HG03095 (cell line): ENCODE results near the gene KRTAP12-2.
"Not testable (repeated sequence)": the region's sequence is repeated elsewhere in the genome, so short reads cannot be mapped to it uniquely, and the experiment has no call there.

Source experiments
- ATAC-seq: cut with Tn5 transposase; IDR thresholded peaks from one replicate; pipeline ENCODE4 v1.9.1; 2021; ENCODE audit warnings: moderate library complexity; ENCODE audit not compliant: unreplicated experiment

KRTAP12-2 gene

DNA sequence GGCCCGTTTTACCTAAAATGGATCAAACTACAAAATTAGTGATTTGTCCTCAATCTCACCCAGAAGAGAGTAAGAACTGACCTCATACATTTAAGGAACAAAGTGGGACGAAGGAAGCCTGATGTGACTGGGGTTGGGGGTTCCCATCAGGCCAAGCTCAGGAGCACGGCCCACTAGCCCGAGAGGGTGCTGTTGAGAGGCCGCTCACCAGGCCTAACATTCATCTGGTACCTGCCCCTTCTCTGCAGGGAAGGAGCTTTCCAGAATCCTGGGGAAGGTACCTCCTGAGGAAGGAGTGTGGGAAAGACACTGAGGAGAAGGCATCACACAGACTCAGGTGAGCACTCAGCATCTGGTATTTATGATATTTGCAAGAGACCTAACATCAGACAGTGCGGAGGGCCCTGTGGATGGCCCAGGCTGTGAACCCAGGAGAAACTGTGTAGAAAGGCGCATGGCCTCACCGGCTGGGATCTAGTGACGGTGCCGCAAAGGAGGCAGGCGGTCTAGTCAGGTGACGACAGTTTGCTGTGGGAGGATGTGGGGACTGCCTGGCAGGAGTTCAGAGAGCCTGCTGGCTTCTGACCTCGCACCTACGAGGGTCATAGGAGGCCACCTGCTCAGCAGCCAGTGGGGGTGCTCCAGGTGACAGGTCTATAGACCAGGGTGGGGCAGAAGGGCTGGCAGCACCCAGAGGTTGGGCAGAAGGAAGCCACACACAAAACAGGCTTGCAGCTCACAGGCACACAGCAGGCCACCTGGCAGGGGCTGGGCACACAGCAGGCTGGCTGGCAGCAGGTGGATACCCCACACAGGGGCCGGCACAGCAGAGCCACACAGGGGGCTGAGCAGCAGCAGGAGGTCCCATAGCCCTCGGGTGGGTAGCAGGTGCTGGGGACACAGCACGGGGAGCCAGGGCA, 12.8 kb downstream of the KRTAP12-2 start:
- ATAC-seq: no peak

DNA sequence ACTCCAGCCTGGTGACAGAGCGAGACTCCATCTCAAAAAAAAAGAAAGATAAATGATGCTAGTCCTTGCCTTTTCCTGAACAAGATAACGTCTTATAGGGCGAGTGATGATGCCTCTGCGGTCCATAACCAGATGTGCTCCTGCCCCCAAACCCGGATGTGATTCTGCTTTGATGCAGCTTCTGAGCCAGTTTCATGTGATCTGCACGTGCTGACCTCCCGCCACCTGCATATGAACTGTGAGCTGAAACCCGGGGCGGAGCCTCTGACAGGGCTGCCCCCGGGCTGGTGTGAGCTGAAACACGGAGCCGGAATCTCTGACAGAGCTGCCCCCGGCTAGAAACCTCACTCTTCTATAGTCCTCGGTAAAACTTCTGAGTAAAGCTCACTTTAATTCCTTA, 13.6 kb downstream of the KRTAP12-2 start:
- no peak for ATAC-seq

DNA sequence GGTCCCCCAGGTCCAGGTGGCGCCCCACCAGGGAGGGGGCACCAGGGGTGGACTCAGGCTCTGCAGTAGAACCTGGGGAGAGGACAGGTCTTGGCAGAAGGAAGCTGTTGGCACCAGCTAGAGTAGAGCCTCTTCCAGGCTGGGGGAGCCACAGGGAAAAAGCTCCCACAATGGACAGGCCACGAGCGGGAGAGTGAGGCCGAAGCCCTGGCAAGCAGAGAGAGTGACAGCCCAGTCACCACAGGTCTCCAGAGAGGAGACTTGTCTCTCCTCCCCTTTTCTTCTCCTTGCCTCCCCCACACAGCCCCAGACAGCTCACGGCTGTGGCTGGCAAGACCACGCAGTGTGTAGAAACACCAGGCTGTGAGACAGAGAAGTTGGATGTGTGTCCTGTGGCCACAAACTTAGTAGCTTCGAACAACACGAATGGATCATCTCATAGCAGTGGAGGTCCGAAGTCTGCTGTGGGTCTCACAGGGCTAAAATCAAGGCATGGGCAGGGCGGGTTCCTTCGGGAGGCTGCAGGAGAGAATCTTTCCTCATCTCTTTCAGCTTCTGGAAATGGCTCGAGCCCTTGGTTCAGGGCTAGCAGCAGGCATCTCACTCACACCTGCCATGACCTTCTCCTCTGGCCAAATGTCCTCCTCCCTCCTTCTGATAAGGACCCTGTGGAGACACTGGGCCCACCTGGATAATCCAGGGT, 15.6 kb downstream of the KRTAP12-2 start:
- no peak for ATAC-seq

DNA sequence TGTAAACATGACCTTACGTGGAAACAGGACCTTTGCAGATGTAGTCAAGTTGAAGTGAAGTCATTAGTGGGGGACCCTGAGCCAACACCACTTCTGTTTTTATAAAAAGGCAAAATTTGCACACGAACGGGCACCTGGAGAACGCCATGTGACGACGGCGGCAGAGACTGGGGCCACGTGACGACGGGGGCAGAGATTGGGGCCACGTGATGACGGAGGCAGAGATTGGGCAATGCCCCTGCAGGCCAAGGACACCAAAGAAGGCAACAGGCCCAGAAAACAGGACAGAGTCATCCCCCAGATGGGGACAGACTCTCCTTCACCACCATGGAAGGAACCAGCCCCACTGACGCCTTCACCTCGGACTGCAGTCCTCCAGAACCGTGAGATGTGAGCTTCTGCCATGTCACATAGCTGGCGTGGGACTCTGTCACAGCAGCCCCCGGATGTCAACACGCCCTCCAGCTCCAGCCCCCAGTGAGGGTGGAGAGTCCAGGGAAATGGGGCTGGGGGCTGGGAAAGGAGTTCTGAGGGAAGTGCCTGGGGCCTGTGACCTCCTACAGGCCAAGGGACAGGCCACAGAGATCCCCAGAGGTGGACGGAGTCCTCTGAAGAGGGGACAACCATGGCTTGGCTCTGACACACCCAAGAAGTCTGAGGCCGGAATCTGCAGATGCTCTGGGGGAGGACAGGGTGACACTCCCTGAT, 16.3 kb downstream of the KRTAP12-2 start:
- ATAC-seq: no peak

DNA sequence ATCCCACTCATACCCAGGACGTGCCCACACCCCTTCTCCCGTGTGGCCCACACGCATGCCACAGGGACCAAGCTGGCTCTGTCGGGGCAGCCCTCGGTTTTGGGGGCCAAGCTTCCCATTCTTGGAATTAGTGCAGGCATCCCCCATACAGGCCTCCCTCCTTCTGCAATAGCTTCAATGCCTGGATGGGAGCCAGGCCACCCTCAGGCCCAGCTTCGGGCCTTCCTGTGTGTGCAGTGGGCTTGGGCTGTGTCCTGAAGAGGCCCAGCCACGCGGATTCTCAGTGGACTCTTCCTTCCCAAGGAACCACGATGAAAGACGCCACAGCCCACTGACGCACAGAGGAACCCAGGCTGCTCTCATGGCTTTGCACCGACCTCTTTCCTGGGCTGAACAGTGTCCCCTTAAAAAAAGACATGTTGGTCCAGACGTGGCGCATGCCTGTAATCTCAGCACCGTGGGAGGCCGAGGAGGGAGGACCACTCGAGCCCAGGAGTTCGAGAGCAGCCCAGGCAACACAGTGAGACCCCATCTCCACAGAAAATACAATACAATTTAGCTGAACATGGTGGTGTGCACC, 17.1 kb downstream of the KRTAP12-2 start:
- no peak for ATAC-seq

DNA sequence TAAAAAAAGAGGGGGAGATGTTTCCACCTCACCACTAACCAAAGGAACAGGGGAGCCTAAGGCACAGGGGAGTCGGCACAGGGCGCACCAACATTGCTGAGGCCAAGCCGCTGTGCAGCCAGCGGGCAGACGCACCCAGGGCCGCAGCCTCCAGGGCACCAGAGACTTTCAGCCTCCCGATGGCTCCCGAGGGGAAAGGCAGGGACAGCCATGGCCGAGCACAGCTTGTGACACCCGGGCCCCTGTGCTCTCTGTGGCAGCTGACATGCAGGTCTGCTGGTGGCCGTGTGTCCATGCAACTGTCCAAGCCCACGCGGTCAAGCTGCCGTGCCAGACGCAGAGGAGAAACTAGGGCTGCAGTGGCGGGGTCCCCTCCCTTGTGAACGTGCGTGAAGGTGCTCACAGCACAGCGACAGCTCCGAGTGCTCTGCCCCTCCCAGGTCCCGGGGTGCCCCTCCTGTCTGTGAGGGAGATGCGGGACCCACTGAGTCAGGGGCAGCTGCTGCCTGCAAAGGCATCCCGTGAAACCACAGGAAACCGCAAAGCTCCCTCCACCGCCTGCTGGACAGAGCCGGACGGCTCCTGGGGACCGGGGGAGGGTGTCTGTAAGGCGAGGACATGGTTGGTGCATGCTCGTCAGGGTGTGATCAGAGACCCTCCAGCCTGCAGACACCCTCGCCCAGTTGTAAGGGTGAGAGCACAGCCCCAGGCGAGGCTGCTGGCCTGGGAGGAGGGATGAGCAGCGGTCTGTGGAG, 18.0 kb downstream of the KRTAP12-2 start:
- ATAC-seq: no peak

DNA sequence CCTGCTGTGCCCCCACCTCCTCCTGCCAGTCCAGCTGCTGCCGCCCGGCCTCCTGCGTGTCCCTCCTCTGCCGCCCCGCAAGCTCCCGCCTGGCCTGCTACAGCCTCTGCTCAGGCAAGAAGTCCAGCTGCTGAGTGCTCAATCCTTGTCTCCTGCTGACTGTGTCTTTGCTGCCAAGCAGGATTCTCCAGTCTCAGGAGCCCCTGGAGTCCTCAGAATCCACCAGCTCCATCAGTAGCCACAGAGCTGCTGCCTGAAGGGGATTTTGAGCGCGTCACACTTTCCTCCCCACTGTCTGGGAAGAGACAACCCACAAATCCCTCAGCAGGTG, 19.5 kb downstream of the KRTAP12-2 start:
- ATAC-seq: no peak

DNA sequence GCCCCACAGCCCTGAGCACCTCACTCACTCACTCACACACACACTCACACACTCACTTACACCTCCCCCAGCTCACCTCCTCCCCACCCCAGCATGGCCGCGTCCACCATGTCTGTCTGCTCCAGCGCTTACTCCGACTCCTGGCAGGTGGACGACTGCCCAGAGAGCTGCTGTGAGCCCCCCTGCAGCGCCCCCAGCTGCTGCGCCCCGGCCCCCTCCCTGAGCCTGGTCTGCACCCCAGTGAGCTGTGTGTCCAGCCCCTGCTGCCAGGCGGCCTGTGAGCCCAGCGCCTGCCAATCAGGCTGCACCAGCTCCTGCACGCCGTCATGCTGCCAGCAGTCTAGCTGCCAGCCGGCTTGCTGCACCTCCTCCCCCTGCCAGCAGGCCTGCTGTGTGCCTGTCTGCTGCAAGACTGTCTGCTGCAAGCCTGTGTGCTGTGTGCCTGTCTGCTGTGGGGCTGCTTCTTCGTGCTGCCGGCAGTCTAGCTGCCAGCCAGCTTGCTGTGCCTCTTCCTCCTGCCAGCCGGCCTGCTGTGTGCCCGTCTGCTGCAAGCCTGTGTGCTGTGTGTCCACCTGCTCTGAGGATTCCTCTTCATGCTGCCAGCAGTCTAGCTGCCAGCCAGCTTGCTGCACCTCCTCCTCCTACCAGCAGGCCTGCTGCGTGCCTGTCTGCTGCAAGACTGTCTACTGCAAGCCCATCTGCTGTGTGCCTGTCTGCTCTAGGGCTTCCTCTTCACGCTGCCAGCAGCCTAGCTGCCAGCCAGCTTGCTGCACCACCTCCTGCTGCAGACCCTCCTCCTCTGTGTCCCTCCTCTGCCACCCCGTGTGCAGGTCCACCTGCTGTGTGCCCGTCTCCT, 20.1 kb downstream of the KRTAP12-2 start, which contains the start of gene KRTAP10-11:
Gene KRTAP10-11, plus strand, starts transcription at position 49 of the 856 bp plus-strand sequence. Its CDS starts 45 bp downstream, at position 94.
- ATAC-seq: not testable (repeated sequence)

DNA sequence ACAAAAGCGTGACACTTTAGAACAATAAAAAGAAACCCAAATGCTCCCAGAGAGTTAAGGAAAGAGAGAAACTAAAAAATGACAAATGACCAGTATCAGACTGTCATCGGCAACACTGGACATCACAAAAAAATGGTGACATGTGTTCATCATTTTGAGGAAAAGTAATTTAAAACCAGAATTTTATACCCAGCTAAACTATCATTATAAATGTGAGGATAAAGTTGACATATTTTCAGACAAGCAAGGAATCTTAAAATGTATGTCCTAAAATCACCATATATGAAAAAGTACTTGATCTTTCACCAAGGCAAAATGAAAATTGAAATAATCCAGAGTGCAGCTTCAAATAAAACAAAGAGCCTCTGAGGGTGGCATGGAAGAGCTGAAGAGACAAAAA, 21.8 kb downstream of the KRTAP12-2 start:
- no peak for ATAC-seq

DNA sequence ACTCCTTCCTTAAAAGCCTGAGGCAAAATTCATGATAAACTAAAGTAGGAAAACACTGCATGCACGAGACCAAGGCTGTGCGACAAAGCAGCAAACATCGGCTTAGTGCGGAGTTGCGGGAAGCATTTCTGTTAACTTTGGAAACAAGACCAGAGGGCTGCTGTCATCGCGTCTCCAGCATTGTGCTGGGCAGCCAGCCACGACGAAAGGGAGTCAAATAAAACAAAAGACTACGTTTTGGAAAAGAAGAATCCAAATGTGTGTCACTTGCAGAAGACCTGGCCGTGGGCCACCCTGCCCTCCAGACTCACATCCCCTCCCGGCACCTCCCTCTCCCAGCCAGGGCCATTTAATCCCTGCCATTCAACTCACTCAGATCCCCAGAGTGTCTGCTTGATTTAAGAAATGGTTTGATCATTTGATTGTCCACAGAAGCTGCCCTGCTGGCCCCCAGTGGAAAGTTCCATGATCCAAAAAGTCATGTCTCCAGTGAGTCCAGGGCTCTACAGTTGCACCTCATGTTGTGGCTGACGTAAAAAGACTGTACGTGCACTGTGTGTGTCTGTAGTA, 22.9 kb downstream of the KRTAP12-2 start:
- ATAC-seq: no peak

DNA sequence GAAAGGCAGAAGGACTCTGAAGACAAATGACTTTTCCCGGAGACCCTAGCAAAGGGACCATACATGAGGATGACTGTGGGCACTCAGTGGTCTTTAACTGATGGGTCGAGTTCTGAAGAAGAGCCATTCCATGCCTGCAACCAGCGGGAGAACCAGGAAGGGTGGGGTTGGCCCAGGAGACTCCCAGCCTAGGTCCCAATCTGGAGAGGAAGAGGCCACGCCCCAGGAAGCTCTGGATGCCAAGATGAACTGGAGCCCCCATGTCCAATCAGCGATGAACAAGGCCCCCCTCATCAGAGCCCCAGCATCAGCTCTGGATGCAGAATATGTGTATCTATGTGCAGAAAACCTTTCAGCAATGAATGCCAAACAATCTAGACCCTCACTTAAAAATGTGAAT, 26.0 kb downstream of the KRTAP12-2 start:
- ATAC-seq: no peak

DNA sequence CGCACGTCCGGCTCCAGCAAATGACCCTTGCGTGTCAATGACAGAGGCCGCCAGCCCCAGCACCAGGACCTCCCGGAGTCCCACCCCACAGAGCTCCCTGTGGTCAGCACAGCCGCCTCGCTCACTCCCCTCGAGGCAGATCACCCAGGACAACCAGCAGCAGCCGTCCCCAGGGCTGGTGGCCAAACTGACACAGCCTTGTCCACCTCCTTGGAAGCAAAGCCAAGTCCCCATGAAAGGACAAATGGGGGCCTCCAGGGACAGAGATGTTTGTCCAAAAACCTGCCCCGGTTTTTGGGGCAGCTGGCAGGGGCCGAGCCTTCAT, 27.4 kb downstream of the KRTAP12-2 start:
- ATAC-seq: no peak

DNA sequence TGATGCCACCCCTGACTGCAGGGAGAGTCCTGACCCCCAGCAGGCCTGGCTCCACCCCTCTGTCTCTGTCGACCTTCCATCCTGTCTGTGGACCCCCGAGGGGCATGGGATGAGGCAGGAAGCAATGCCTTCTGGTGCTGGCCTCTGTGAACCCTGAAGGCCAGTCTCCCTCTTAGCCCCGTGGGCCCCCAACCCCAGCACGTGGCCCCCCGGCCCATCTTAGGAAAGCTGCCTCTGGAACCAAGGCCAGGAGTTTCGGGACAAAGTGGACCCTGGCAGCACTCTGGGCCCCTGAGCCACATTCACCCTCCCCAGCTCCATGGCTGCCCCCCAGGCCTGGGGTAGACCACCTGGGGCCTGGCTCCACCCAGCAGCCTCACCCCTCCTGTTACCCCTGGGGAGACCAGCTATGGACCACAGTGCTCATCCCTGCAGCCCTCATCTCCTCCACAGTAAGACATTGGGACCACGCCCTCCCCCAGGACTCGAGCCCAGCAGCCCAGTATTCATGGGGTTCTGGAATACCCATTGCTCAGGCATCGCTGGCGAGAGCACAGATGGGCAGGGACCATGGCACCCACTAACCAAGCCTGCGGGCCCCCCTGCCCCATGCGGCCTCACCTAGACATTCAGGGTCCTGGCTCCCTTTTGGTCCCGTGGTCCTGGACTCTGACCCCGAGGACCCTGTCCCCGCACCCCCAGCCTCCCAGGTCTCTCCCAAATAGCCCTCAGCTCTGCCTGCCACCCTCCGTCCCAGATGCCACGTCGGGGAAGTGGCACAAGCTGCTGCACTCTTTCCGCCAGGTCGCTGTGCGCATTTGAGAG, 28.0 kb downstream of the KRTAP12-2 start:
- not testable (repeated sequence) for ATAC-seq

DNA sequence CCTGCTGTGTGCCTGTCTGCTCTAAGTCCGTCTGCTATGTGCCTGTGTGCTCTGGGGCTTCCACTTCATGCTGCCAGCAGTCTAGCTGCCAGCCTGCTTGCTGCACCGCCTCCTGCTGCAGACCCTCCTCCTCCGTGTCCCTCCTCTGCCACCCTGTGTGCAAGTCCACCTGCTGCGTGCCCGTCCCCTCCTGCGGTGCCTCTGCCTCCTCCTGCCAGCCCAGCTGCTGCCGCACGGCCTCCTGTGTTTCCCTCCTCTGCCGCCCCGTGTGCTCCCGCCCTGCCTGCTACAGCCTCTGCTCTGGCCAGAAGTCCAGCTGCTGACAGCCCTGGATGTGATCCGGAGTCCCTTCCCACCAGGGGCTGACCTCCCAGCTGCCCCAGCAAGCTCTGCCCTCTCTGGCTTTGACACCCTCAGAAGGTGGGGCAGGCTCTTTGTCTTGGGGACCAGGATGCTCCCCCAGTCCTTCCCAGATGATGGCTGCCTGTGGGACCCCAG, 28.8 kb downstream of the KRTAP12-2 start:
- not testable (repeated sequence) for ATAC-seq

DNA sequence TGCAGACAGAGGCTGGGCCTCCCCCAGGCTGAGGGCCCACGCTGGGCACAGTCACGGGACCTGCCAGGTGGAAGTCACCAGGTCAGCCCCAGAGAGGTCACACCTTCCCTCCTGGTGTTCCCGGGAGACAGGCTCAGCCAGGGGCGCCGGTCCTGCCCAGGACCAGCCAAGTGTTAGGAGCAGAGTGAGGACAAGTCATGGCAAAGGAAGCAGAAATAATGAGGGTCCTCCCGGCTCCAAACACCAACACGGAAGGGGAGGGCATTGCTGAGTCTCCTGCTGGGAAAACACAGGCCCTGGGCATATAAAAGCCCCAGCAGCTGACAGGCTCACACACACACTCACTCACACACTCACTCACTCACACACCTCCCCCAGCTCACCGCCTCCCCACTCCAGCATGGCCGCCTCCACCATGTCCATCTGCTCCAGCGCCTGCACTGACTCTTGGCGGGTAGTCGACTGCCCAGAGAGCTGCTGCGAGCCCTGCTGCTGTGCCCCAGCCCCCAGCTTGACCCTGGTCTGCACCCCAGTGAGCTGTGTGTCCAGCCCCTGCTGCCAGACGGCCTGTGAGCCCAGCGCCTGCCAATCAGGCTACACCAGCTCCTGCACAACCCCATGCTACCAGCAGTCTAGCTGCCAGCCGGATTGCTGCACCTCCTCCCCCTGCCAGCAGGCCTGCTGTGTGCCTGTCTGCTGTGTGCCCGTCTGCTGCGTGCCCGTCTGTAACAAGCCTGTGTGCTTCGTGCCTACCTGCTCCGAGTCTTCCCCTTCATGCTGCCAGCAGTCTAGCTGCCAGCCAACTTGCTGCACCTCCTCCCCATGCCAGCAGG, 29.5 kb downstream of the KRTAP12-2 start, which contains the start of gene KRTAP10-10:
Gene KRTAP10-10, plus strand, starts transcription at position 339 of the 833 bp plus-strand sequence. Its CDS starts 62 bp downstream, at position 401.
- no peak for ATAC-seq

DNA sequence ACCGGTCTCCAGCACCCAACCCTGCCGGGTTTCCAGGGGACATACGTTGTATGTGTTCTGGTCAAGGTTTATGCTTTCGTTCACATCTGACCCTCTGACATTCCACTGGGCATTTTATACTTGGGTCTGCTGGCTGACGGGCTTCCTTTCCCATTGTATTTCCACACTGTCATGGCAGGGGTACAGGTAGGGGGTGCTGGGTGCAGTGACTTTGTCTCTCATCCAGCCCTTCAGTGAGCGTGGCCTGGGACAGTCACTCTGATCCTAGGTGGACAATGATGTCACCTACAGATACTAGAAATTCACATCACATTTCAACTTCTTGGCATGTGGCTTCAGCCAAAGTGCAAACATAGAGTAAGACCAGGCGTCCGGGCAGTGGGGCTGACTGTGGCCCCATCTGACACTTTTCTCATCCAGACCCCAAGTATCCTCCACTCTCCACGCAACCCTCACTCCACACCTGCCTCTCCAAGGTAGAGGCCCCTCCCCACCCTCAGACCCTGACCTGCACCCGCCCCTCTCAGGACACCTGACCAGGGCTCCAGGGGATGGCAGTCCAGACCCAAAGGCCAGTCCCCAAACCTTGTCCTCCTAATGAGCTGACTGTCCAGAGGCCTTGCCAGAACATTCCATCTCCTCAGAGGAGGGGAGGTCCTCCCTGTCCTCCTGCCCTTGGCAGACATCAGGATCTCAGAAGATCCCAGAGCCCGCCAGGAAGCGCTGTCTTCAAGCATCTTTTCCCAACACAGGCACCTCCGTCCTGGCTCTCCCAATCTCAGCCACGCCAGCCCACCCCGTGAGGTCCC, 30.3 kb downstream of the KRTAP12-2 start:
- ATAC-seq: no peak
